Gastroesophageal sphincter (tissue), 3 donors: ENCODE results near the gene TPI1.

Source experiments
- CTCF ChIP-seq, 4 experiments: fragments of 200-600 bp in 2 of 4; fragments of 450-650 bp in 2 of 4; sonication (generic) in 1 of 4; IDR thresholded peaks; one replicate each; pipeline ENCODE4 v1.5.1; 2017 to 2019; ENCODE audit warnings: antibody characterized with exemption in 4 of 4, mild to moderate bottlenecking in 2 of 4, moderate library complexity in 2 of 4
- POLR2A ChIP-seq, 2 donors: fragments of 450-650 bp; IDR thresholded peaks; one replicate each; pipeline ENCODE4 v1.6.1; 2017; ENCODE audit warnings: antibody characterized with exemption in 2 of 2, mild to moderate bottlenecking in 2 of 2, moderate library complexity in 1 of 2

- TF ChIP-seq CTCF (IDR thresholded peaks at IDR 0.05) (no peak), POLR2A (IDR thresholded peaks at IDR 0.05) (no peak)
These were observed 21.9 kb upstream of the TPI1 start for GRCh38 chr12:6845395-6845794.
